ENCODE data around the gene TRIM66. TPM values are rescaled to one million over a fixed set of nuclear protein-coding genes. Genes with fewer than 3 reads are reported as not detected.
A peak's percentile ranks its signal among the peaks of the same experiment; 100 is the strongest.
"Not testable (repeated sequence)": the region's sequence is repeated elsewhere in the genome, so short reads cannot be mapped to it uniquely, and the experiment has no call there.

The TRIM66 gene
- total RNA-seq, 1 donor from 2014 or later, result 4.2 TPM

DNA sequence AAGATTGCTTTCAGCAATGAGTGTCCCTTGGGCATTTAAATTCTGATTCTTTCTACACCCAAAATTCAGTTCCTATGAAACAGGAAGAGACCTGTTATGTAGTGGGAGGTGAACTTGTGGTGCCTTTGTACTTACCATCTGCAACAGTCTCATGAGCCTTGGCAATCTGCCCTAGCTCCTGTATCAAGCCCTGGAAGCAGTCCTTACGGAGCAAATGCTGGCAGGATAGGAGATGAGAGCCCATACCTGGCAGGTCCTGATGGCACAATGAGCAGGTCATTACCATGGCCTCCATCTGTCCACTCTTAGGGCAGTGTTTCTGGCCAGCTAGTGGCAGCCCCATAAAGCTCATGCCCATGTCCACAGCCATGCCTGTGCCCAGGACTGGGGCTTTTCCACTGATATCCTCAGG is 10.8 kb downstream of the TRIM66 start:
- H3K36me3 ChIP-seq (ENCODE audit: control insufficient read depth, insufficient read depth, low read length), result no peaks in the 10 kb centered on the region
- DNase-seq (ENCODE audit: low read depth), result no peak
- TF ChIP-seq, protein P1, sequence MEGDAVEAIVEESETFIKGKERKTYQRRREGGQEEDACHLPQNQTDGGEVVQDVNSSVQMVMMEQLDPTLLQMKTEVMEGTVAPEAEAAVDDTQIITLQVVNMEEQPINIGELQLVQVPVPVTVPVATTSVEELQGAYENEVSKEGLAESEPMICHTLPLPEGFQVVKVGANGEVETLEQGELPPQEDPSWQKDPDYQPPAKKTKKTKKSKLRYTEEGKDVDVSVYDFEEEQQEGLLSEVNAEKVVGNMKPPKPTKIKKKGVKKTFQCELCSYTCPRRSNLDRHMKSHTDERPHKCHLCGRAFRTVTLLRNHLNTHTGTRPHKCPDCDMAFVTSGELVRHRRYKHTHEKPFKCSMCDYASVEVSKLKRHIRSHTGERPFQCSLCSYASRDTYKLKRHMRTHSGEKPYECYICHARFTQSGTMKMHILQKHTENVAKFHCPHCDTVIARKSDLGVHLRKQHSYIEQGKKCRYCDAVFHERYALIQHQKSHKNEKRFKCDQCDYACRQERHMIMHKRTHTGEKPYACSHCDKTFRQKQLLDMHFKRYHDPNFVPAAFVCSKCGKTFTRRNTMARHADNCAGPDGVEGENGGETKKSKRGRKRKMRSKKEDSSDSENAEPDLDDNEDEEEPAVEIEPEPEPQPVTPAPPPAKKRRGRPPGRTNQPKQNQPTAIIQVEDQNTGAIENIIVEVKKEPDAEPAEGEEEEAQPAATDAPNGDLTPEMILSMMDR (IDR thresholded peaks at IDR 0.05; ENCODE audit: insufficient read depth, low read length, poor library complexity, severe bottlenecking), result no peak
- no peaks in the 10 kb centered on the region for H3K27me3 ChIP-seq (ENCODE audit: control insufficient read depth, insufficient read depth, low read length)
- no peak overlapping the region for H3K4me3 ChIP-seq (ENCODE audit: low read depth, low read length)

DNA sequence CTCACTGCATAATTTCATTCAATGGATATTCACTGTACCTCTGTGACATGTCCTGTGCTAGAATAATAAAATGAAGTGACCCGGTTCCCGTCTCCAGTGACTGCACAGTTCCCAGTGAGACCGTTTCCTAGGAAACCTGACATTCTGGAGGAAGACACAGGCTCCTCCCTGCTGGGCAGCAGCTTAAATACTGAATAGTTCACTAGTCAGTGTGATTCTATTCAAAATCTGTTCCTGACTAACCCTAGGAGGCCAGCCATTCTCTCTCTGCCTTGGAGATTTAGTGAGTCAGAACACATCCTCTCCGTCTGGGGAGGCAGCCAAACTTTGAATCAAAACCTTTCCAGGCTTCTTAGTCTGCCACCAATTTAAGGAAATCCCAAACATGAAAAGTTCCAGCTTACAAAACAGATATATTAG is 11.3 kb downstream of the TRIM66 start:
- DNase-seq (ENCODE audit: low read depth), result peak; percentile 75
- TF ChIP-seq, protein P1 (IDR thresholded peaks at IDR 0.05; ENCODE audit: insufficient read depth, low read length, poor library complexity, severe bottlenecking), result no peak
- Histone ChIP-seq H3K27me3 (ENCODE audit: control insufficient read depth, insufficient read depth, low read length) (no peaks in the 10 kb centered on the region), H3K36me3 (ENCODE audit: control insufficient read depth, insufficient read depth, low read length) (no peaks in the 10 kb centered on the region), H3K4me3 (ENCODE audit: low read depth, low read length) (no peak overlapping the region)

GRCh38 chr11:8670081-8670480 is 12.4 kb downstream of the TRIM66 start:
- H3K36me3 ChIP-seq (ENCODE audit: control insufficient read depth, insufficient read depth, low read length); DNase-seq (ENCODE audit: low read depth); H3K27me3 ChIP-seq (ENCODE audit: control insufficient read depth, insufficient read depth, low read length); H3K4me3 ChIP-seq (ENCODE audit: low read depth, low read length): not testable (repeated sequence)

GRCh38 chr11:8665222-8665621 is 17.2 kb downstream of the TRIM66 start:
- H3K27me3 ChIP-seq (ENCODE audit: control insufficient read depth, insufficient read depth, low read length), result no peaks in the 10 kb centered on the region
- H3K4me3 ChIP-seq (ENCODE audit: low read depth, low read length), result no peak overlapping the region
- TF ChIP-seq, protein P1 (IDR thresholded peaks at IDR 0.05; ENCODE audit: insufficient read depth, low read length, poor library complexity, severe bottlenecking), result no peak
- no peaks in the 10 kb centered on the region for H3K36me3 ChIP-seq (ENCODE audit: control insufficient read depth, insufficient read depth, low read length)
- DNase-seq (ENCODE audit: low read depth), result no peak

DNA sequence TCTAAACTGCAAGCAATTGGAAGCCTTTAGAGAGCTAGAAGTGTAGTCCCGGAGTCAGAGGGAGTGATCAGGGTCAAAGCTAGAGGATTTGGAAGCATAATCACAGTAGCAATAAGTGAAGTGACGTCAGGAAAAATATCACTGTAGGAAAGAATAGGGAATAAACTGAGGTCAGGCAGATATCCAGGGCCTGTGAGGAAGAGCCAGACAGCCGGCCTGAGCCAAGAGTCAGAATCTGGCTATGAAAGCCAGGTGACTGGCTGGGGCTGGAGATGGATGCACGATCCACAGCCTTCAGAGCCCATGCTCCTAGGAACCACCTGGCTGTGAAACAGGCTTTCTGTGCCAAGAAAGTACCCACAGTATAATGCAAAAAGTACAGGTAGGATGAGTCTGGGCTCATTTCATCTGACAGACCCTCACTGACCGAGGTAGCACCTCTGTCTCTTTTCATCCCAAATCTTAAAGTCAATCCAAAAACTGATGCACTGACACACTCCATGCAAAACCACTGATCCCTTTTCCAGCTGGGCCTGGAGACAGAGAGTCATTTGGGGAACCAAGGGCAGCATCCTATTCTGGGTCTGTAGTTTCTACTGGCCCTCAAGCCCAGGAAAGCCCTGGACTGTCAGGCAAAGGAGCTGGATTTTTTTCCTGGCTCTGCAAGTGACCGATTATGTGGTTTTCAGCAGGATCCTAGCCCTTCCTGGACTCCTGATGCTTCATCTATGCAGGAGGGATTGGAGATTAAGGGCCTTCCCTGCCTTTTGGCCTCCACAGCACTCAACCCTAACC is 21.3 kb downstream of the TRIM66 start:
- Histone ChIP-seq H3K27me3 (ENCODE audit: control insufficient read depth, insufficient read depth, low read length) (no peaks in the 10 kb centered on the region), H3K36me3 (ENCODE audit: control insufficient read depth, insufficient read depth, low read length) (no peaks in the 10 kb centered on the region), H3K4me3 (ENCODE audit: low read depth, low read length) (no peak overlapping the region)
- no peak for DNase-seq (ENCODE audit: low read depth)
- TF ChIP-seq, protein P1 (IDR thresholded peaks at IDR 0.05; ENCODE audit: insufficient read depth, low read length, poor library complexity, severe bottlenecking), result no peak

GRCh38 chr11:8658321-8659057 is 24.0 kb downstream of the TRIM66 start:
- Histone ChIP-seq H3K4me3 (ENCODE audit: low read depth, low read length) (no peak overlapping the region), H3K36me3 (ENCODE audit: control insufficient read depth, insufficient read depth, low read length) (no peaks in the 10 kb centered on the region), H3K27me3 (ENCODE audit: control insufficient read depth, insufficient read depth, low read length) (no peaks in the 10 kb centered on the region)
- no peak for DNase-seq (ENCODE audit: low read depth)
- TF ChIP-seq, protein P1 (IDR thresholded peaks at IDR 0.05; ENCODE audit: insufficient read depth, low read length, poor library complexity, severe bottlenecking), result no peak
